Keratinocyte (primary cell): Measurements from ENCODE around the gene ST6GAL1. TPM values are rescaled to one million over a fixed set of nuclear protein-coding genes. Genes with fewer than 3 reads are reported as not detected.

Source experiments
- DNase-seq: peaks from one replicate; pipeline ENCODE4 v3.0.0-alpha.2; 2011; ENCODE audit warnings: low read depth, missing footprints, low spot score
- FAIRE-seq: peaks from 2 replicates; lab custom pipeline; 2011; peaks lifted over from hg19 to GRCh38; lab: Jason Lieb, UNC
- H2AFZ ChIP-seq: 2 replicates; pipeline ENCODE4 v1.6.0; 2012; ENCODE audit warnings: low read length, control low read depth, inconsistent platforms; ENCODE audit not compliant: control insufficient read depth
- H3K27ac ChIP-seq: 2 replicates; pipeline ENCODE4 v1.5.1; 2011; ENCODE audit warnings: low read length; ENCODE audit not compliant: control insufficient read depth, insufficient read depth
- H3K27me3 ChIP-seq: 3 replicates; pipeline ENCODE4 v1.6.0; 2011; ENCODE audit warnings: low read length; ENCODE audit not compliant: control insufficient read depth, insufficient read depth; ENCODE audit errors: extremely low read depth
- H3K36me3 ChIP-seq, 2 experiments: 2 replicates in 1 of 2; 3 replicates in 1 of 2; pipeline ENCODE4 v1.5.1; 2011; ENCODE audit warnings: low read length in 2 of 2, mild to moderate bottlenecking in 1 of 2; ENCODE audit not compliant: control insufficient read depth in 2 of 2, insufficient read depth in 2 of 2; ENCODE audit errors: extremely low read depth in 1 of 2
- H3K4me1 ChIP-seq: 3 replicates; pipeline ENCODE4 v1.5.1; 2011; ENCODE audit warnings: low read length; ENCODE audit not compliant: control insufficient read depth, insufficient read depth; ENCODE audit errors: extremely low read depth
- H3K4me2 ChIP-seq: 3 replicates; pipeline ENCODE4 v1.6.0; 2011; ENCODE audit warnings: low read depth, low read length; ENCODE audit not compliant: control insufficient read depth, insufficient read depth; ENCODE audit errors: extremely low read depth
- H3K4me3 ChIP-seq, 3 experiments: fragments of 200-600 bp in 1 of 3; sonication (generic) in 1 of 3; 2 replicates in 2 of 3; 3 replicates in 1 of 3; pipeline ENCODE4 v1.5.1; 2011 to 2016; ENCODE audit warnings: low read length in 3 of 3, mild to moderate bottlenecking in 3 of 3, control low read depth in 2 of 3, inconsistent platforms in 1 of 3, low read depth in 1 of 3, mixed read lengths in 1 of 3, mixed run types in 1 of 3, moderate library complexity in 1 of 3; ENCODE audit not compliant: control insufficient read depth in 2 of 3, insufficient read depth in 2 of 3; ENCODE audit errors: extremely low read depth in 1 of 3
- H3K79me2 ChIP-seq: 2 replicates; pipeline ENCODE4 v1.6.0; 2012; ENCODE audit warnings: low read length; ENCODE audit not compliant: control insufficient read depth, insufficient read depth
- H3K9ac ChIP-seq: 3 replicates; pipeline ENCODE4 v1.6.0; 2011; ENCODE audit warnings: low read length; ENCODE audit not compliant: control insufficient read depth, insufficient read depth; ENCODE audit errors: extremely low read depth
- H3K9me1 ChIP-seq: 3 replicates; pipeline ENCODE4 v1.6.0; 2011; ENCODE audit warnings: low read length; ENCODE audit not compliant: control insufficient read depth, insufficient read depth; ENCODE audit errors: extremely low read depth
- H3K9me3 ChIP-seq: 2 replicates; pipeline ENCODE4 v1.5.1; 2012; ENCODE audit warnings: low read depth, low read length; ENCODE audit not compliant: control insufficient read depth
- H4K20me1 ChIP-seq: 3 replicates; pipeline ENCODE4 v1.6.0; 2011; ENCODE audit warnings: low read length; ENCODE audit not compliant: control insufficient read depth, insufficient read depth; ENCODE audit errors: extremely low read depth
- CTCF ChIP-seq, 3 experiments: IDR thresholded peaks in 1 of 3; conservative IDR thresholded peaks in 1 of 3; optimal IDR thresholded peaks in 1 of 3; 2 replicates in 2 of 3; 3 replicates in 1 of 3; pipeline versions ENCODE3 to v1.5.1; 2011; ENCODE audit warnings: low read length in 3 of 3, mild to moderate bottlenecking in 3 of 3, moderate library complexity in 2 of 3, control low read depth in 1 of 3, inconsistent platforms in 1 of 3; ENCODE audit not compliant: insufficient read depth in 2 of 3; ENCODE audit errors: extremely low read depth in 1 of 3
- EZH2 ChIP-seq: IDR thresholded peaks from one replicate; pipeline ENCODE4 v1.6.1; 2012; ENCODE audit warnings: inconsistent platforms, mild to moderate bottlenecking, low read length, moderate library complexity
- dilution Hi-C: fragments of 300-500 bp; cut with MboI; formaldehyde crosslinking; loops from one replicate; pipeline ENCODE4 v1.7.0; 2020; ENCODE audit warnings: low sequenced_read_pairs; ENCODE audit not compliant: extremely low pct_ligation_motif_present
- polyA plus RNA-seq, 5 experiments: library from polyadenylated mRNA; depleted of rRNA in 3 of 5; stranded (reverse) in 3 of 5; stranded (forward) in 1 of 5; unstranded in 1 of 5; fragments of >200 nt; gene quantifications; 1 replicate in 1 of 5; 2 replicates in 3 of 5; 3 replicates in 1 of 5; pipeline versions ENCODE4 v1.2.1 to v1.2.3, GENCODE V29; 2011 to 2012; ENCODE audit warnings: missing spikeins in 2 of 5, low read depth in 1 of 5, low replicate concordance in 1 of 5

ST6GAL1 gene
- polyA plus RNA-seq, 1 donor (not counting 4 experiments of a cell fraction or from before 2014, with no cell fraction given) = 7.5 TPM

- TF ChIP-seq CTCF (optimal IDR thresholded peaks at IDR 0.05 in 1 of 3, IDR thresholded peaks at IDR 0.05 in 1 of 3, conservative IDR thresholded peaks at IDR 0.05 in 1 of 3; ENCODE audit: extremely low read depth in 1 of 3, insufficient read depth in 2 of 3, low read length in 3 of 3) (no peak), EZH2 (no peak)
- Histone ChIP-seq H3K9me3 (no peaks in the 10 kb centered on the region), H3K27me3 (no peaks in the 10 kb centered on the region), H3K27ac (no peak overlapping the region), H3K9me1 (no peaks in the 10 kb centered on the region), H3K9ac (no peak overlapping the region), H3K4me1 (no peaks in the 10 kb centered on the region), H2AFZ (no peak overlapping the region), H4K20me1 (no peaks in the 10 kb centered on the region), H3K79me2 (no peaks in the 10 kb centered on the region), H3K4me3 (no peak overlapping the region), H3K36me3 (no peaks in the 10 kb centered on the region), H3K4me2 (no peak overlapping the region)
- FAIRE-seq = no peak
- DNase-seq = no peak
- dilution Hi-C loops = no loop called here
These were observed 82.3 kb downstream of the ST6GAL1 start for GRCh38 chr3:187012609-187013051.

GRCh38 chr3:187013159-187013716 is 82.9 kb downstream of the ST6GAL1 start:
- Histone ChIP-seq H3K27me3 (no peaks in the 10 kb centered on the region), H2AFZ (no peak overlapping the region), H3K4me1 (no peaks in the 10 kb centered on the region), H4K20me1 (no peaks in the 10 kb centered on the region), H3K9me3 (no peaks in the 10 kb centered on the region), H3K9ac (no peak overlapping the region), H3K27ac (no peak overlapping the region), H3K4me2 (no peak overlapping the region), H3K36me3 (no peaks in the 10 kb centered on the region), H3K9me1 (no peaks in the 10 kb centered on the region), H3K4me3 (no peak overlapping the region), H3K79me2 (no peaks in the 10 kb centered on the region)
- DNase-seq (no peak), FAIRE-seq (no peak)
- TF ChIP-seq CTCF (optimal IDR thresholded peaks at IDR 0.05 in 1 of 3, IDR thresholded peaks at IDR 0.05 in 1 of 3, conservative IDR thresholded peaks at IDR 0.05 in 1 of 3; ENCODE audit: extremely low read depth in 1 of 3, insufficient read depth in 2 of 3, low read length in 3 of 3) (no peak), EZH2 (no peak)
- dilution Hi-C loops = no loop called here
